ENCODE results near the gene IL9R.
"Not testable (repeated sequence)": the region's sequence is repeated elsewhere in the genome, so short reads cannot be mapped to it uniquely, and the experiment has no call there.

IL9R gene

GRCh38 chrX:156029296-156029695 is 31.8 kb downstream of the IL9R start:
- not testable (repeated sequence) for DNase-seq (ENCODE audit: low read depth); H3K4me3 ChIP-seq (ENCODE audit: low read depth, low read length)

DNA sequence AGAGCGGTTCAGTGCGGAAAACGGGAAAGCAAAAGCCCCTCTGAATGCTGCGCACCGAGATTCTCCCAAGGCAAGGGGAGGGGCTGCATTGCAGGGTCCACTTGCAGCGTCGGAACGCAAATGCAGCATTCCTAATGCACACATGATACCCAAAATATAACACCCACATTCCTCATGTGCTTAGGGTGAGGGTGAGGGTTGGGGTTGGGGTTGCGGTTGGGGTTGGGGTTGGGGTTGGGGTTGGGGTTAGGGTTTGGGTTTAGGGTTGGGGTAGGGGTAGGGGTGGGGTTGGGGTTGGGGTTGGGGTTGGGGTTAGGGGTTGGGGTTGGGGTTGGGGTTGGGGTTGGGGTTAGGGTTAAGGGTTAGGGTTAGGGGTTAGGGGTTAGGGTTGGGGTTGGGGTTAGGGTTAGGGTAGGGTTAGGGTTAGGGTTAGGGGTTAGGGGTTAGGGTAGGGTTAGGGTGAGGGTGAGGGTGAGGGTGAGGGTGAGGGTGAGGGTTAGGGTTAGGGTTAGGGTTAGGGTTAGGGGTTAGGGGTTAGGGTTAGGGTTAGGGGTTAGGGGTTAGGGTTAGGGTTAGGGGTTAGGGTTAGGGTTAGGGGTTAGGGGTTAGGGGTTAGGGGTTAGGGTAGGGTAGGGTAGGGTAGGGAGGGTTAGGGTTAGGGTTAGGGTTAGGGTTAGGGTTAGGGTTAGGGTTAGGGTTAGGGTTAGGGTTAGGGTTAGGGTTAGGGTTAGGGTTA is 32.4 kb downstream of the IL9R start:
- DNase-seq (ENCODE audit: low read depth); H3K4me3 ChIP-seq (ENCODE audit: low read depth, low read length): not testable (repeated sequence)

- H3K4me3 ChIP-seq (ENCODE audit: low read depth, low read length); DNase-seq (ENCODE audit: low read depth): not testable (repeated sequence)
Measured at GRCh38 chrX:156030474-156030873, 33.0 kb downstream of the IL9R start.

Measured in choroid plexus epithelial cell (primary cell).